SK-N-SH (cell line): ENCODE results near the gene RCOR1. TPM values are rescaled to one million over a fixed set of nuclear protein-coding genes. Genes with fewer than 3 reads are reported as not detected.
"Not testable (repeated sequence)": the region's sequence is repeated elsewhere in the genome, so short reads cannot be mapped to it uniquely, and the experiment has no call there.

Source experiments
- CTCF ChIA-PET: fragments of 300-600, 350-600 bp; formaldehyde crosslinking; extraction: SDS; loops from one replicate; lab custom pipeline; 2021; lab: Yijun Ruan, JAX
- POLR2A ChIA-PET: fragments of 350-600 bp; sonication (Branson Sonifier 250); formaldehyde crosslinking; extraction: SDS; loops from one replicate; lab custom pipeline; 2020; ENCODE audit warnings: antibody characterized with exemption, inconsistent platforms; lab: Yijun Ruan, JAX
- DNase-seq: peaks from one replicate; pipeline ENCODE4 v3.0.0; 2012
- H2AFZ ChIP-seq: fragments of 200-600 bp; sonication (generic); 2 replicates; pipeline ENCODE4 v1.8.1; 2016; ENCODE audit warnings: antibody characterized with exemption, mild to moderate bottlenecking, low read depth
- H3F3A ChIP-seq: fragments of 200-600 bp; sonication (generic); replicated peaks from 2 replicates; pipeline ENCODE3; 2016; ENCODE audit warnings: antibody characterized with exemption, mild to moderate bottlenecking; ENCODE audit not compliant: insufficient read depth
- H3K27ac ChIP-seq, 2 experiments: fragments of 200-500 bp in 1 of 2; fragments of 200-600 bp in 1 of 2; sonication (Bioruptor generic) in 1 of 2; sonication (generic), shearing (Covaris generic) in 1 of 2; 2 replicates each; pipeline versions ENCODE4 v1.5.1 to v1.6.1; 2014 to 2016; ENCODE audit warnings: low read depth in 2 of 2, inconsistent platforms in 1 of 2, low read length in 1 of 2, mild to moderate bottlenecking in 1 of 2, mixed read lengths in 1 of 2
- H3K27me3 ChIP-seq: fragments of 200-600 bp; sonication (generic), shearing (Covaris generic); 2 replicates; pipeline ENCODE4 v1.6.1; 2016; ENCODE audit warnings: mixed run types; ENCODE audit not compliant: insufficient read depth
- H3K36me3 ChIP-seq, 2 experiments: fragments of 200-500 bp in 1 of 2; fragments of 200-600 bp in 1 of 2; sonication (Bioruptor generic) in 1 of 2; sonication (generic) in 1 of 2; replicated peaks in 1 of 2; 2 replicates each; pipeline versions ENCODE3 to v1.5.1; 2014 to 2016; ENCODE audit warnings: low read length in 1 of 2, mild to moderate bottlenecking in 1 of 2; ENCODE audit not compliant: insufficient read depth in 2 of 2, control insufficient read depth in 1 of 2
- H3K4me1 ChIP-seq, 2 experiments: fragments of 200-500 bp in 1 of 2; fragments of 200-600 bp in 1 of 2; sonication (Bioruptor generic) in 1 of 2; sonication (generic), shearing (Covaris generic) in 1 of 2; 2 replicates each; pipeline versions ENCODE4 v1.5.1 to v1.6.1; 2014 to 2016; ENCODE audit warnings: low read depth in 1 of 2, low read length in 1 of 2, mixed run types in 1 of 2; ENCODE audit not compliant: insufficient read depth in 2 of 2, control insufficient read depth in 1 of 2
- H3K4me2 ChIP-seq: fragments of 200-600 bp; sonication (generic), shearing (Covaris generic); 2 replicates; pipeline ENCODE4 v1.6.1; 2017; ENCODE audit warnings: mixed run types
- H3K4me3 ChIP-seq, 2 experiments: fragments of 200-500 bp in 1 of 2; fragments of 200-600 bp in 1 of 2; sonication (Bioruptor generic) in 1 of 2; sonication (generic), shearing (Covaris generic) in 1 of 2; 2 replicates each; pipeline versions ENCODE4 v1.5.1 to v1.8.1; 2014 to 2016; ENCODE audit warnings: low read depth in 2 of 2, inconsistent platforms in 1 of 2, low read length in 1 of 2, mild to moderate bottlenecking in 1 of 2, mixed read lengths in 1 of 2, moderate library complexity in 1 of 2
- H3K79me2 ChIP-seq: fragments of 200-600 bp; sonication (generic); 2 replicates; pipeline ENCODE4 v1.8.1; 2017; ENCODE audit warnings: mild to moderate bottlenecking; ENCODE audit not compliant: insufficient read depth
- H3K9ac ChIP-seq: fragments of 200-600 bp; sonication (generic); 2 replicates; pipeline ENCODE4 v1.6.1; 2017; ENCODE audit warnings: mixed run types
- H3K9me2 ChIP-seq: fragments of 200-600 bp; sonication (generic); 2 replicates; pipeline ENCODE4 v1.6.1; 2017; ENCODE audit warnings: mixed run types
- H3K9me3 ChIP-seq: fragments of 200-600 bp; sonication (generic); 2 replicates; pipeline ENCODE4 v1.6.1; 2017; ENCODE audit warnings: mixed run types, mild to moderate bottlenecking, moderate library complexity
- H4K20me1 ChIP-seq: fragments of 200-600 bp; sonication (generic); 2 replicates; pipeline ENCODE4 v1.6.1; 2017; ENCODE audit warnings: mild to moderate bottlenecking, mixed run types; ENCODE audit not compliant: insufficient read depth
- CHD2 ChIP-seq: fragments of 150-350 bp; IDR thresholded peaks from 2 replicates; pipeline ENCODE4 v1.6.1; 2018; ENCODE audit warnings: low read length; ENCODE audit not compliant: partially characterized antibody
- EZH2phosphoT487 ChIP-seq: fragments of 200-600 bp; sonication (generic); IDR thresholded peaks from 2 replicates; pipeline ENCODE4 v1.6.1; 2017; ENCODE audit warnings: low read depth, mixed run types, mild to moderate bottlenecking, antibody characterized with exemption, moderate library complexity, borderline replicate concordance
- GABPA ChIP-seq: IDR thresholded peaks from 2 replicates; pipeline ENCODE4 v1.4.0; 2012; ENCODE audit warnings: low read depth, mild to moderate bottlenecking
- MEF2A ChIP-seq: IDR thresholded peaks from 2 replicates; pipeline ENCODE4 v1.4.0; 2012; ENCODE audit warnings: low read depth, borderline replicate concordance
- POLR2AphosphoS5 ChIP-seq: IDR thresholded peaks from 2 replicates; pipeline ENCODE4 v1.6.1; 2012; ENCODE audit warnings: low read depth, low read length
- RAD21 ChIP-seq: IDR thresholded peaks from 2 replicates; pipeline ENCODE4 v1.6.1; 2012; ENCODE audit warnings: mild to moderate bottlenecking, low read length
- RFX5 ChIP-seq: IDR thresholded peaks from 2 replicates; pipeline ENCODE4 v1.6.1; 2012; ENCODE audit warnings: mild to moderate bottlenecking, improper control_type of control experiment, low read length
- TAF1 ChIP-seq: IDR thresholded peaks from 2 replicates; pipeline ENCODE4 v1.6.1; 2012; ENCODE audit warnings: low read depth, mild to moderate bottlenecking, low read length, moderate library complexity, borderline replicate concordance
- YY1 ChIP-seq: IDR thresholded peaks from 2 replicates; pipeline ENCODE4 v1.4.0; 2012; ENCODE audit warnings: low read depth, mild to moderate bottlenecking
- WGBS: methylation state at CpG from one replicate; pipeline ENCODE4 v1.1.6; 2017; ENCODE audit warnings: low lambda C conversion rate; 5-methylcytosine and 5-hydroxymethylcytosine counted together
- polyA plus RNA-seq, 3 experiments: library from polyadenylated mRNA; depleted of rRNA; stranded (reverse); fragments of >200 nt; gene quantifications; 2 replicates each; pipeline ENCODE4 v1.2.3, GENCODE V29; 2012
- TF ChIP-seq, protein P1 (sequence below): fragments of 150-350 bp; IDR thresholded peaks from 2 replicates; pipeline ENCODE4 v1.6.1; 2017; ENCODE audit warnings: antibody characterized with exemption, low read length, low read depth, borderline replicate concordance
- TF ChIP-seq, protein P2 (sequence below): IDR thresholded peaks from 2 replicates; pipeline ENCODE4 v1.4.0; 2012; ENCODE audit warnings: low read depth, borderline replicate concordance
- TF ChIP-seq, protein P3 (sequence below): IDR thresholded peaks from 2 replicates; pipeline ENCODE4 v1.4.0; 2012; ENCODE audit warnings: low read depth
- TF ChIP-seq, protein P4 (sequence below): fragments of 200-600 bp; sonication (generic); IDR thresholded peaks from 2 replicates; pipeline ENCODE4 v1.6.1; 2017; ENCODE audit warnings: antibody characterized with exemption, mild to moderate bottlenecking, moderate library complexity
- TF ChIP-seq, protein P5 (sequence below): IDR thresholded peaks from 2 replicates; pipeline ENCODE4; 2012

Gene RCOR1
- polyA plus RNA-seq, 1 of the 3 experiments (the other 2 are of a cell fraction), result 8.5 TPM

DNA sequence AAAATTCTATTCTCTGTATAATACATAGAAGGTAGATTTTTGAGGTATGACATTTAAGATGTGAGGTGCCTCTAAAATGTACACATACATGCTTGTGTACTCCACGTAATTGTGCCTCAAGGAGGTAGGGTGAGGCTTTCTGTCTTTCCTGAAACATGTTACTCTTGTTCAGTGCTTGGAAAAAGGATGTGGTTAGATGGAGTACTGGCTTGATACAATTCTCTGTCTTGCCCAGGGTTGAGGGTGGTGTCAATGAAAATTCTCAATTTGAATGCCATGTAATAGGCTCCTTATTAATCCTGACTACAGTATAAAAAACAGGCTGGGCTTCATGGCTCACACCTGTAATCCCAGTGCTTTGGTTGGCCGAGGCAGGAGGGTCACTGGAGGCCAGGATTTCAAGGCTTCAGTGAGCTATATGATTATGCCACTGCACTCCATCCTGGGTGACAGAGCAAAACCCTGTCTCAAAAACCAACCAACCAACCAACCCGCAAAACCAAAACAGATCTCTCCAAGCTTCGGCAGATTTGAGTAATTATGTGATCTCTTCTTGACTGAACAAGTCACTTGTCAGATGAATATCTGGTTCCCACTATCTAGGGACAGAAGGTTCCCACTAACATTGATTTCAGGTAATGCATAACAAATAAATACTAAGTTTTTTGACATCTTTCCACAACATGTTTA, 41.6 kb downstream of the RCOR1 start:
- no peak overlapping the region for H3K27ac ChIP-seq
- H3F3A ChIP-seq, result no peaks in the 10 kb centered on the region
- no peak overlapping the region for H3K4me3 ChIP-seq
- TF ChIP-seq, protein P1, sequence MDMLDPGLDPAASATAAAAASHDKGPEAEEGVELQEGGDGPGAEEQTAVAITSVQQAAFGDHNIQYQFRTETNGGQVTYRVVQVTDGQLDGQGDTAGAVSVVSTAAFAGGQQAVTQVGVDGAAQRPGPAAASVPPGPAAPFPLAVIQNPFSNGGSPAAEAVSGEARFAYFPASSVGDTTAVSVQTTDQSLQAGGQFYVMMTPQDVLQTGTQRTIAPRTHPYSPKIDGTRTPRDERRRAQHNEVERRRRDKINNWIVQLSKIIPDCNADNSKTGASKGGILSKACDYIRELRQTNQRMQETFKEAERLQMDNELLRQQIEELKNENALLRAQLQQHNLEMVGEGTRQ, result no peak
- TF ChIP-seq, protein P2, sequence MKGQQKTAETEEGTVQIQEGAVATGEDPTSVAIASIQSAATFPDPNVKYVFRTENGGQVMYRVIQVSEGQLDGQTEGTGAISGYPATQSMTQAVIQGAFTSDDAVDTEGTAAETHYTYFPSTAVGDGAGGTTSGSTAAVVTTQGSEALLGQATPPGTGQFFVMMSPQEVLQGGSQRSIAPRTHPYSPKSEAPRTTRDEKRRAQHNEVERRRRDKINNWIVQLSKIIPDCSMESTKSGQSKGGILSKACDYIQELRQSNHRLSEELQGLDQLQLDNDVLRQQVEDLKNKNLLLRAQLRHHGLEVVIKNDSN, result no peak
- H4K20me1 ChIP-seq, result peaks cover 18% of the 10 kb centered on the region
- H3K9ac ChIP-seq, result no peak overlapping the region
- H3K9me3 ChIP-seq, result no peaks in the 10 kb centered on the region
- peaks cover 92% of the 10 kb centered on the region for H3K79me2 ChIP-seq
- no peak for DNase-seq
- no peaks in the 10 kb centered on the region for H3K27me3 ChIP-seq
- ChIA-PET CTCF (interaction anchor here (1.4 kb wide), 1 partner anchor 109 kb away, joined by 3 read pairs; no protein-coding TSS in a partner anchor), POLR2A (no interaction called here)
- no peak overlapping the region for H3K4me2 ChIP-seq
- 93% methylated on average over 3 of the region's 4 CpGs for WGBS
- peaks cover 0 to 6% of the 10 kb centered on the region in 2 experiments for H3K36me3 ChIP-seq
- H3K4me1 ChIP-seq, result peaks cover 0 to 3% of the 10 kb centered on the region in 2 experiments; a peak in 2 of 4 replicates
- no peak overlapping the region for H2AFZ ChIP-seq
- H3K9me2 ChIP-seq, result no peaks in the 10 kb centered on the region

DNA sequence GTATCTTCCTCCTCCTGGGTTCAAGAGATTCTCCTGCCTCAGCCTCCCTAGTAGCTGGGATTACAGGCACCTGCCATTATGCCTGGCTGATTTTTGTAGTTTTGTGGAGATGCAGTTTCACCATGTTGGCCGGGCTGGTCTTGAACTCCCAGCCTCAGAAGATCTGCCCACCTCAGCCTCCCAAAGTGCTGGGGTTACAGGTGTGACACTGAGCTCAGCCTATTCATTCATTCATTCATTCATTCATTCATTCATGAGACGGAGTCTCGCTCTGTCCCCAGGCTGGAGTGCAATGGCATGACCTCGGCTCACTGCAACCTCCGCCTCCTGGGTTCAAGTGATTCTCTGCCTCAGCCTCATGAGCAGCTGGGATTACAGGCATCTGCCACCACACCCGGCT, 47.2 kb downstream of the RCOR1 start:
- POLR2A ChIA-PET, result not testable (repeated sequence)

DNA sequence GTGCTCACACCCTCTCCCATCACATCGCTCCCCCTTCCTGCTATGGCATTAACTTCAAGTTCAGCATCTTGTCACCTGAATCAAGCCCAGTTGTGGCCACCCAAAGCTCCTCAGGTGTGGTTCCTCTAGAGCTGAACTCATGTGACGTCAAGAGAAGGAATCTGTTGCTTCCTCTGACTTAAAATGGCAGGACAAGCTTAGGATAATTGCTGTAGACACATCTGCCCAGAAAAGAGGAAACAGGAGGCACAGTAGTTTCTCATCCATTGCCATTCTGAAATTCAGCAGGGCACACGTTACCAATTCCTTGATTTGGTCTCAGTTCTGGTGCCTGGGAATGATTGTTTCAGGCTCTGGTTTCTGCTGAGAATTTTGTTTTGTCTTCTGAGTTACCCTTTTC, 52.1 kb downstream of the RCOR1 start:
- Histone ChIP-seq H4K20me1 (peaks cover 65% of the 10 kb centered on the region), H3K9me2 (no peaks in the 10 kb centered on the region), H3K4me3 (no peak overlapping the region), H3K9me3 (no peaks in the 10 kb centered on the region), H2AFZ (no peak overlapping the region), H3K27ac (no peak overlapping the region), H3K4me2 (no peak overlapping the region), H3K4me1 (no peaks in the 10 kb centered on the region; a peak in 2 of 4 replicates), H3K27me3 (no peaks in the 10 kb centered on the region), H3K36me3 (peaks cover 0 to 8% of the 10 kb centered on the region in 2 experiments), H3F3A (no peaks in the 10 kb centered on the region), H3K79me2 (peaks cover 88% of the 10 kb centered on the region), H3K9ac (no peak overlapping the region)
- WGBS, result 96% methylated on average over 3 of the region's 3 CpGs
- no peak for DNase-seq
- ChIA-PET POLR2A (no interaction called here), CTCF (interaction anchor here (1.5 kb wide), 1 partner anchor 50 kb away, joined by 6 read pairs; no protein-coding TSS in a partner anchor)
- no peak for TF ChIP-seq MEF2A
- TF ChIP-seq, protein P2, result no peak
- TF ChIP-seq YY1, result no peak
- TF ChIP-seq EZH2phosphoT487, result no peak
- TF ChIP-seq RFX5, result no peak
- TF ChIP-seq POLR2AphosphoS5, result no peak
- TF ChIP-seq, protein P3, sequence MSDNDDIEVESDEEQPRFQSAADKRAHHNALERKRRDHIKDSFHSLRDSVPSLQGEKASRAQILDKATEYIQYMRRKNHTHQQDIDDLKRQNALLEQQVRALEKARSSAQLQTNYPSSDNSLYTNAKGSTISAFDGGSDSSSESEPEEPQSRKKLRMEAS, result no peak
- no peak for TF ChIP-seq GABPA
- no peak for TF ChIP-seq RAD21
- TF ChIP-seq, protein P4, sequence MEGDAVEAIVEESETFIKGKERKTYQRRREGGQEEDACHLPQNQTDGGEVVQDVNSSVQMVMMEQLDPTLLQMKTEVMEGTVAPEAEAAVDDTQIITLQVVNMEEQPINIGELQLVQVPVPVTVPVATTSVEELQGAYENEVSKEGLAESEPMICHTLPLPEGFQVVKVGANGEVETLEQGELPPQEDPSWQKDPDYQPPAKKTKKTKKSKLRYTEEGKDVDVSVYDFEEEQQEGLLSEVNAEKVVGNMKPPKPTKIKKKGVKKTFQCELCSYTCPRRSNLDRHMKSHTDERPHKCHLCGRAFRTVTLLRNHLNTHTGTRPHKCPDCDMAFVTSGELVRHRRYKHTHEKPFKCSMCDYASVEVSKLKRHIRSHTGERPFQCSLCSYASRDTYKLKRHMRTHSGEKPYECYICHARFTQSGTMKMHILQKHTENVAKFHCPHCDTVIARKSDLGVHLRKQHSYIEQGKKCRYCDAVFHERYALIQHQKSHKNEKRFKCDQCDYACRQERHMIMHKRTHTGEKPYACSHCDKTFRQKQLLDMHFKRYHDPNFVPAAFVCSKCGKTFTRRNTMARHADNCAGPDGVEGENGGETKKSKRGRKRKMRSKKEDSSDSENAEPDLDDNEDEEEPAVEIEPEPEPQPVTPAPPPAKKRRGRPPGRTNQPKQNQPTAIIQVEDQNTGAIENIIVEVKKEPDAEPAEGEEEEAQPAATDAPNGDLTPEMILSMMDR, result no peak
- no peak for TF ChIP-seq TAF1
- no peak for TF ChIP-seq CHD2
- TF ChIP-seq, protein P5, sequence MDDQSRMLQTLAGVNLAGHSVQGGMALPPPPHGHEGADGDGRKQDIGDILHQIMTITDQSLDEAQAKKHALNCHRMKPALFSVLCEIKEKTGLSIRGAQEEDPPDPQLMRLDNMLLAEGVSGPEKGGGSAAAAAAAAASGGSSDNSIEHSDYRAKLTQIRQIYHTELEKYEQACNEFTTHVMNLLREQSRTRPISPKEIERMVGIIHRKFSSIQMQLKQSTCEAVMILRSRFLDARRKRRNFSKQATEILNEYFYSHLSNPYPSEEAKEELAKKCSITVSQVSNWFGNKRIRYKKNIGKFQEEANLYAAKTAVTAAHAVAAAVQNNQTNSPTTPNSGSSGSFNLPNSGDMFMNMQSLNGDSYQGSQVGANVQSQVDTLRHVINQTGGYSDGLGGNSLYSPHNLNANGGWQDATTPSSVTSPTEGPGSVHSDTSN, result no peak

More for the DNA sequence above, 47.2 kb downstream of the RCOR1 start:
- not testable (repeated sequence) for H3K27me3 ChIP-seq, H3K9ac ChIP-seq, H3K4me3 ChIP-seq, H2AFZ ChIP-seq, H3K4me1 ChIP-seq, H3K9me3 ChIP-seq, H3K4me2 ChIP-seq, H3K9me2 ChIP-seq, H3F3A ChIP-seq, H3K36me3 ChIP-seq, DNase-seq, H3K27ac ChIP-seq
- CTCF ChIA-PET, result interaction anchor here (1.4 to 3.2 kb wide), 2 partner anchors 10 to 24 kb away, joined by 3 to 9 read pairs; no protein-coding TSS in a partner anchor
- WGBS, result 95% methylated on average over 6 of the region's 6 CpGs
- Histone ChIP-seq H4K20me1 (peaks cover 55% of the 10 kb centered on the region), H3K79me2 (peaks cover 94% of the 10 kb centered on the region)
